Fibroblast of skin of abdomen (primary cell): ENCODE results near the gene UBE2C.

Experiments
- DNase-seq: peaks from one replicate; pipeline ENCODE4 v3.0.0-alpha.2; 2013

The UBE2C gene

DNA sequence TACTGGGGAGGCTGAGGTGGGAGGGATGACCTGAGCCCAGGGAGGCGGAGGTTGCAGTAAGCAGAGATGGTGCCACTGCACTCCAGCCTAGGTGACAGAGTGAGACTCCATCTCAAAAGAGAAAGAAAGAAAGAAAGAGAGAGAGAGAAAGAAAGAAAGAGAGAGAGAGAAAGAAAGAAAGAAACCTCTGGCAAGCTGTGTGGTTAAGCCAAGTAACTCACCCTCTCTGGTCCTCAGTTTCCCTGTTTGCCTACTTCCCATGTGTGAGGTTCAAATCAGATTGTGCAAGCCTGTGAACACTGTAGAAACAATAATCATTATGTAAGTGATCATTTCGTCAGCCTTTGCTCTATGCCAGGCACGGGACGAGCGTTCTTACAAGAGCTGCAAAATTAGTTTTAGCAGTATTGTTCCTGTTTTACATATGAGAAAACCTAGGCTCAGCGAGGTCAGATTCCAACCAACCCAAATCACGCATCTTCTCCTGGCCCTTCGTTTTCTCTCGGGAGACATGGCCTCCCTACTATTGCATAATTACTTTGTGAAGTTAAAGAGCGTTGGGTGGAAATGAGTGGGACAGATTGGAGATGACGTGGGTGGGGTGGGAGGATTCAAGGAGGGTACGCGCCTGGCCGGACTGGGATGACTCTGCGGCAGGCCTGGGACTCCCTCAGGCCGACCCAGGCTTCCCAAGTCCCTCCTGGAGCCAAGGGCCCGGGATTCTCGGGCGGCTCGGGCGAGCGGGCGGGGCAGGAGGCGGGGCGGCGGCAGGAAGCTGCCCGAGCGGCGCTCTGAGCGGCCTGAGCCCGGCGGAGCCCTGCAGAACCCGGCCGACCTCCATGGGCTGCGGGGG is 20.8 kb downstream of the UBE2C start, which contains the start of gene SNX21:
Gene SNX21 (plus strand): TSS at position 770 of the 853 bp plus-strand sequence. CDS start 121 bp downstream, outside the sequence.
- peak; percentile 95 for DNase-seq

DNA sequence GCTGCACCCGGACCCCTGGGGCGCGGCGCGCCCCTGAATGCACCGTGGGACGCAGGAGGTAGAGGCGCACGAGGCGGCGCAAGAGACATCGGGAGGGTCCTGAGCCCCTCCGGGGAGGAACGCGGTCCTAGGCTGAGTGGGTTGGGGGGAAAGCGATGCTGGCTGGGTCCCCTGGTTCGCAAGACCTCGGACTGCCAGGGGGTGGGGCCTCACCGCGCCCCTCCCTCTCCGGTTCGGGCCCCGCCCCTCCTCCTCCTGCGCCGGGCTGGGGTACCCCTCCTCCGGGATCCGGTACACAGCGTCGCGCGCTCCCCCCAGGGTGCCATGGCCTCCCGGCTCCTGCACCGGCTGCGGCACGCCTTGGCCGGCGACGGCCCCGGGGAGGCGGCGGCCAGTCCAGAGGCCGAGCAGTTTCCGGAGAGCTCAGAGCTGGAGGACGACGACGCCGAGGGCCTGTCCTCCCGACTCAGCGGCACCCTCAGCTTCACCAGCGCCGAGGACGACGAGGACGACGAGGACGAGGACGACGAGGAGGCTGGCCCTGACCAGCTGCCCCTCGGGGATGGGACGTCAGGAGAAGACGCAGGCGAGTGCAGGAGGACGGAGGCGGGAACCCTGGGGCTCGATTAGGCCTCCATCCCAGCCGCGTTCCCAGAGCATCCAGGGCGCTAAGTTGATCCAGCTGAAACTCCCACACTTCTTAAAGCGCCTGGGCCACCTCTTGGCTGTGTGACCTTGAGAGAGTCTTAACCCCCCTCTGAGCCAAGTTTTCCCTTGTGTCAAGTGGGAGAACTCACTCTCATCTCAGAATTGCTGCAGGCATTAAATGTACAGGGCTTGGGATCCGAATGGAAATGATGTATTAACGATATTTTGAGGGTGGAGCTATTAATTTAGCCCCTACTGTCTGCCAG is 21.7 kb downstream of the UBE2C start:
- DNase-seq, result peak; percentile 69

DNA sequence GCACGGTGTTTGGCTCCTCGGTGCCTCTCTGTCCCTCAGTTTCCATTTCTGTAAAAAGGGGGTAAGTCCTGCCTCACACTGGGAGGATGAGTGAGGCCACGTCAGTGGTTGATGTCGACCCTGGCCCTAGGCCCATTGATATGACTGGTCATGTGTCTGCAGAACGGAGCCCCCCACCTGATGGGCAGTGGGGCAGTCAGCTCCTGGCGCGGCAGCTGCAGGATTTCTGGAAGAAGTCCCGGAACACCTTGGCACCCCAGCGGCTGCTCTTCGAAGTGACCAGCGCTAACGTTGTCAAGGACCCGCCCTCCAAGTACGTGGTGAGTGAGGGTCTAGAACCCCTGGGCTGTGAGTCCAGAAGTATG is 22.3 kb downstream of the UBE2C start:
- no peak for DNase-seq

DNA sequence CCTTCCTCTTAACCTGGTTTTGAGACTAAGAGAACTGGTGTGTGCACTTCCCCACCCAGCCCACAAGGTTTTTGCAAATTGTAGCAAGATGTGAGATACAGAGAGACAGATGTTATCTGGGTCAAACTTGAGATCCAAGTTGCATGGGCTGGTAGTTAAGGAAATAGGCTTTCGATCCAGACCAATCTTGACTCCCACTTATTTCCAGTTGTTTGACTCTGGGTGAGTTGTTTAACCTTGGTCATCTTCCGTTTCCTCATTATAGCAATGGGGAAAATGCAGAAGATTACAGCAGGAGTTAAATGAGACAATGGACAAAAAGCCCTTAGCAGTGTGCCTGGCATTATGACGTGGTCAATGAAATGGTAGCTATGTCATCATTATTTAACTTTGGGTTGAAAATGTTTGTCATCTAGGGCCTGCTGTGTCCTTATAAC is 22.9 kb downstream of the UBE2C start:
- no peak for DNase-seq

DNA sequence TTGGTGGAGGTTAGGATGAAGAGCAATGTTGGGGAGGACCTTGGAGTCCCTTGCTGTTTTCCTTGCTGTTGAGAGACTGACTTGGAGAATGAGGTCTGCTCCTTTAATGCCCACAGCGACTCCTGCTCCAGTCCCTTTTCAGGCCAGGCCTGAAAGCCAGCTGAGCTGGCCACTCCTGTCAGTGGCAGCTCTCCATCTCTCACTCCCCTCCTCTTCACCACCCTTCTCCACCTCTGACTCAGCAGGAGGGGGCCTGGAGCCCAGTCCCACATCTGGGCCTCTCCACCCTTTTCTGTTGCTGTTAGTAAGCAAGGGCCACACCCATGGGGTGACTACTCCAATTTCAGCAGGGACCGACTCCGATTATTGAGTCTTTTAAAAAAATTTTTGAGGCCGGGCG is 23.4 kb downstream of the UBE2C start:
- DNase-seq, result peak; percentile 31

DNA sequence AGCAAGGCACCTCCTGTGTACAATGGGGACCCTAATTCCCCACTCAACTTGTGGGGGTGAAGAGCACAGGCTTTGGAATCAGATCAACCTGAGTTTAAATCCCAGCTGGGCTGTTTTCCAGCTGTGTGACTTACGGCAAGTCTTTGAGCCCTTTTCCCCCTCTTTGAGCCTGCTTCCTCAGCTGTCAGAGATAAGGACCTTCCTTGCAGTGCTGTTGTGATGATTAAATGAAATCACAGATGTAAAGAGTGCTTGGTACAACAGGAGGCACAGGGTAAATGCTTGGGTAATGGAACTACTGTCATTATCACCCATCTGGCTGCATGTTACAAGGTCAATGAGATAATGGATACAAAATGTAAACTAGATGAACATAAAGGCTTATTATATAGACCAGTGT is 24.4 kb downstream of the UBE2C start:
- DNase-seq, result no peak

DNA sequence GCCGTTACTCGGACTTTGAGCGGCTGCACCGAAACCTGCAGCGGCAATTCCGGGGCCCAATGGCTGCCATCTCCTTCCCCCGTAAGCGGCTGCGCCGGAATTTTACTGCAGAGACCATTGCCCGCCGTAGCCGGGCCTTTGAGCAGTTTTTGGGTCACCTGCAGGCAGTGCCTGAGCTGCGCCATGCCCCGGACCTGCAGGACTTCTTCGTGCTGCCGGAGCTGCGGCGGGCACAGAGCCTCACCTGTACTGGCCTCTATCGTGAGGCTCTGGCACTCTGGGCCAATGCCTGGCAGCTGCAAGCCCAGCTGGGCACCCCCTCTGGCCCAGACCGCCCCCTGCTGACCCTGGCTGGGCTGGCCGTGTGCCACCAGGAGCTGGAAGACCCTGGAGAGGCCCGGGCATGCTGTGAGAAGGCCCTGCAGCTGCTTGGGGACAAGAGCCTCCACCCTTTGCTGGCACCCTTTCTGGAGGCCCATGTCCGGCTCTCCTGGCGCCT is 28.3 kb downstream of the UBE2C start:
- no peak for DNase-seq

DNA sequence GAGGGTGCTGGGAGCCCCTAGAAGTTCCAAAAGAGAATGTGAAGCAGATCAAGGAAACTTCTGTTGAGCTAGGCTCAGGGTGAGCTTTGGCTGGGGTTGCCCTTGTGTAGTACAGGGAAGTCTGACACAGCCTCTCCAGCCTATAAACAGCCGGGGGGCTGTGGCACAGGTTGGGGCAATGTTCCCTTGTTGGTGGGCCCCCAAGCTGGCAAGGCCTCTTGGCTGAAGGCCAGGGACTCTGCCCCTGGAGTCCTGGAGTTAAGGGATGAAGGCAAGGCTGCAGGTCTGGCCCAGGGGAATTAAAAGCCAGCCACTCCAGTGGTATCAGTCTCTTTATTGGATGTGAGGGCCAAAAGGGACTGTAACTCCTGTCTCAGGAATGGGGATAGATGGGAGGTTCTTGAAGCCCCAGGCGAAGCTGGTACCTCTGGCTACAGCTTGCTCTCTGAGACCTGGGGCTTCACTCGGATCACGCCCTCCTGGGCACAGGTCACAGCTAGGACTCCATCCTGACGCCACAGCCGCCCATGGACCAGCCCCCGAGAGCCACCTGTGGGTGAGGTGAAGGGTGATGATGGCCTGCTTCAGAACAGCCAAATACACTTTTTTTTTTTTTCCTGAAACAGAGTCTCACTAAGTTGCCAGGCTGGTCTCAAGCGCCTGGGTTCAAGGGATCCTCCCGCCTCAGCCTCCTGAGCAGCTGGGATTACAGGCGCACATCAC is 29.1 kb downstream of the UBE2C start:
- DNase-seq, result no peak

DNA sequence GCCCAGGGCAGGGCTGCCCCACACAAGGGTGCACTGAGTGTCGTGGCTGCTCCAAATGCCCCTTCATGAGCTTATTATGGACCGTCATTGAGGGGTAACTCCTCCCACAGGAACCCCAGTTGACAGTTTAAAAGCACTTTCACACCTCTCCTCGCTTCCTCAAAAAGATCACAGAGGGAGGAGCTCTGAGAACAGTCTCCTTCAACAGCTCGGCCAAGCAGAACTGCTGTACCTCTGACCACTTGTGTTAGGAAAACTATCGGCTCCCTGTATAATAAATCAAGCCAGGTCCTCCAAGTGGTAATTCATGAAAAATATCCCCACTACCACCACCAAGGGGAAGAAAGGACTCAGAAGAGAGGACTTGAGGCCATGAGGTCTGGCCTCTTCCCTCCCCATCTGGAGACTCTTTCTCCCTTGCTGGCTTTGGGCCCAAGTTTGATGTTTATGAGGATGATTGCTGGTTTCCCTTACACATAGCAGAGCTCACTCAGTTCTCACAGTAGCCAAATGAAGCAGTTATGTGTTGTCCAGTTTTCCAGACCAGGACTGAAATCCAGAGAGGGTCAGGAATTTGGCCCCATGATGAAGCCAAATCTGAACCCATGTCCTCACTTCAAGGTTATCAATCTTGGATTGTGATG is 29.8 kb downstream of the UBE2C start:
- DNase-seq, result no peak

DNA sequence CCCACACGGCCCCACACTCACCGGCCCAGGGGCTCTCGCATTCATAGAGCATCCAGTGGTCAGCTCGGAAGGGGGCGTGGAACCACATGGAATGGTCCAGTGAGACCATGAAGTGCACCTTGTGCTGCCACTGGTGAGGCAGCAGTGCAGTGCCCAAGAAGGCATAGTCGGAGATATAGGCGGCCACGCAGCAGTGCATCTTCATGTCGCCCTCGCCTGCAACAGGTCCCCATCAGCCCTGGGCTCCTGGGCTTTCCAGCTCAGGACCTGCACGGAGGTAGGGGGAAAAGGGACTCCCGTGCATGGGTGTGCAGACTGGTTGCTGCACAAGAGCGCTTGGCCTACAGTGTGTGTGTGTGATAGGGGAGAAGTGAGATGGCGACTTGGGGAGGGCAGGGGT is 31.1 kb downstream of the UBE2C start:
- DNase-seq, result no peak

DNA sequence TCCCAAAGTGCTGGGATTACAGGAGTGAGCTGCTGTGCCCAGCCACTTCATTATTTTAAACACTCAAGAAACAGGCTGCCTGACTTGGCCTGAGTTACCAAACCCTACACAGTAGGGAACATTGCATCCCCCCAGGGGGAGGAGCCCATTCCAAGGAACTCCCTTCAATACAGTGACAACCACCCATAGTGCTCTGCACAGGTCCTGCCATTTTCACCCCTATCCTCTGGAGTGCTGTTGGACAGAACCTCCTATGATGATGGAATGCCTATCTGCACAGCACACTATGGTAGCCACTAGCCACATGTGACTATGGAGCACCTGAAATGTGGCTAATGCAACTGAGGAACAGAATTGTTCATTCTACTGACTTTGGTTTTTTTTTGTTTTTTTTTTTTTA is 33.0 kb downstream of the UBE2C start:
- no peak for DNase-seq

DNA sequence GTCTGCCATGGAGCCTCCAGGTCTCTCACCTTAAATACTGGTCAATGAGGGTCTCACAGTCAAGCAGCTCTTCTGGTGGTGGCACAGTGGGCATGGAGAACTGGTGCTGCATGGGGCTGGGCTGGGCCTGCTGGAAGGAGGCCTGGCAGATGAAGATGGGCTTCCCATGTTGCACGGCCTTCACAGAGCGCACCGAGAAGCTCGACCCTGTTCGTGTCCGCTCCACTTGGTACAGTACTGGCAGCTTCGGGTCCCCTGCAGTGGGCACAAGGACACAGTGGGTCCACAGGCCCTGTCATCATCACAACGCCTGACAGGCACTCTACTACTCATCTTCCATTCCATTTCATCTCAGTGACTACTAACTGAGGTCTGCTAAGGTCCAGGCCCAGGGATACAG is 36.0 kb downstream of the UBE2C start:
- DNase-seq, result no peak

DNA sequence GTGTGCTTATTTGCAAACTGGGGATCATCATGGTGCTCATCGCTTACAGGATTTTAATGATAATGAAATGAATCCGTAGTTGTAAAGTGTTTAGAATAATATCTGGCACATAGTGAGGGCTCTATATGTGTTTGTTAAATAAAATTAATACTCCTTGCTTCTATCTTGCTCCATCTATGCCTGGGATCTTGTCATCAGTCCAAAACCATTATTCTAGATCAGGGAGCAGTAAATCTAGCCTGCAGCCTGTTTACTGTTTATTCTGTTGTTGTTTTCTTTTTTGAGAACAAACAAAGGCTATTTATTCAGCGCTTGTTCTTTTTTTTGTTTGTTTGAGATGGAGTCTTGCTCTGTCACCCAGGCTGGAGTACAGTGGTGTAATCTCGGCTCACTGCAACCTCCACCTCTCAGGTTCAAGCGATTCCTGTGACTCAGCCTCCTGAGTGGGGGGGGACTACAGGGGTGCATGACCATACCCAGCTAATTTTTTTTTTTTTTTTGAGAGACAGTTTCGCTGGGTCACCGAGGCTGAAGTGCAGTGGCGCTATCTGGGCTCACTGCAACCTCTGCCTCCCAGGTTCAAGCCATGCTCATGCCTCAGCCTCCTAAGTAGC is 36.6 kb downstream of the UBE2C start:
- no peak for DNase-seq

DNA sequence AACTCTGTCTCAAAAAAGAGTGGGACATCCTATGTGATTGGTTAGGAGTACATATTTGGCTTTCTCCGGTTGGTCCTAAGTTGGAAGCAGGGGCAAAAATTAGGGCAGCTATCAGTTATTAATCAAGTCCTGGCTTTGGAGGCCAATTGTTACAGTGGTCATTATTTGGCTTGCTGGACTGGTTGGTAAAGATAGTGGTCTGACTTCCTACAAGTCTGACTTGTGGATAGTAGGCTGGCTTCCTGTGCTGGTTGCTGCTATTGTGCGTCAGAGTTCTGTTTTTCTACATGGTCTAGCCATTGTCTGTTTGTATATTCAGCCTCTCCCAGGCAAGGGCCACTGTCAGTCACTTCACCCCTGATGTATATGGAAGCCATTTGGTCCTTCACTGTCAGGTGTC is 37.8 kb downstream of the UBE2C start:
- DNase-seq, result no peak

DNA sequence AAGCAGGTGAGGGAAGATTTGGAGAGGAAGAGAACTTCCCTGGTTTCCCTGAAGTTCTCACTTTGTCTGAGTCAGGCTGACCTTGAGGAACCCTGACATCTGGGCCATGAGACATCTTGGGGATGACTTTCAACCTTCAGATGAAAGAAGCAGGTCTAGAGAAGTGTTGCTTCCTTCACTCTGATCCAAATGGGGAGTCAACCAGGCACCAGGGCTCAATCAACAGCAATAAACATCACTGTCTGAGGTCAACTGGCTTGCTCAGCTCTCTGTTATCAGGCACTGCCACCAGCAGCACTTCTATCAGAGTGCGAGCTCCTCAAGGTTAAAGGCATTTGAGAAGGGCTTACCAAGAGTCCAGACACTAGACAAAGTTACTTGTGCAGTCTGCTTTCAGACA is 38.5 kb downstream of the UBE2C start:
- DNase-seq, result no peak

DNA sequence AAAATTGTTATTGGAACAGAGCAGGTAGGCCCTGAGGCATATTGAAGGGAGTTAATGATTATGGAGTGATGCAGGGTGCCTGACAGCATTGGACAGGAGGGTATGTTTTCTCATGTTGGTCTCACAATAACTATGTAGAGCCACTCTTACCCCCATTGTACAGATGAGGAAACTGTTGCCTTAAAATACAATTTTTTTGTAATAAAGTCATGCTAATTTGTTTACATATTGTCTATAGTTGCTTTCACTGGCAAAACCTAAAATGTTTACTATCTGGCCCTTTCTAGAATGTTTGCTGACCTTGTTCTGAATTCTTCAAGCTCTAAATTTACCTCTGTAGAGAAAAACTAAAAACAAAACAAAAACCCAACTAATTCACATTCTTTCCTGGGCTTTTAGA is 39.1 kb downstream of the UBE2C start:
- no peak for DNase-seq

DNA sequence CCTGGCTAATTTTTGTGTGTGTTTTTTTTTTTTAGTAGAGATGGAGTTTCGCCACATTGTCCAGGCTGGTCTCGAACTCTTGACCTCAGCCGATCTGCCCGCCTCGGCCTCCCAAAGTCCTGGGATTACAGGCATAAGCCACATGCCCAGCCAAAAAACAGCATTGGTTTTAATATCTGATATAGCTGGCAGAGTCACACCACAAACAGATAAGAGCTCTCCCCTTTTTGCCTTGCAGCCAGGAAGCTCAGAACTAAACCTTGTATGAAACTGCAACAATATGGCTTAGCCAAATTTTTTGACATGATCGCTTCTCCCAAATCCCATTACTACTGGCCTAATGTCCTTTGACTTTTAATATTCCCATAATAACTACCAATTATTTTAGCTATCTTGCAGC is 39.9 kb downstream of the UBE2C start:
- DNase-seq, result no peak

DNA sequence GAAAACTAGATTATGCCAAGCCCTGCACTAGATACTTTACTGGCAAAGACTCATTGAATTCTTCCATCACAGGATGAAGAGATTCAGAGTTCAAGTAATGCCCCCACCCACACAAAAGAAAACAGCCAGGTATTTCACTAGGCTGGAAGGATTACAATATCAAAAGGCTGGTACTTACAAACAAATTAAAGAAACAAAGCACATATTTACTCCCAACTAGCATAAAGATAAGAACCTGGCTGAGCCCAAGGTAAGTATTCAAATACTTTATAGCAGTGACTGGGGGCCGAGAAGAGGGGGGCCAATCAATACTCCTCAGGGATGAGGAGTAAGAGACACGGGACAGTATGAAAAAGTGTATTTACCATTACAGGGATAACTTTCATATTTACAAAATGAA is 41.0 kb downstream of the UBE2C start:
- DNase-seq, result no peak

DNA sequence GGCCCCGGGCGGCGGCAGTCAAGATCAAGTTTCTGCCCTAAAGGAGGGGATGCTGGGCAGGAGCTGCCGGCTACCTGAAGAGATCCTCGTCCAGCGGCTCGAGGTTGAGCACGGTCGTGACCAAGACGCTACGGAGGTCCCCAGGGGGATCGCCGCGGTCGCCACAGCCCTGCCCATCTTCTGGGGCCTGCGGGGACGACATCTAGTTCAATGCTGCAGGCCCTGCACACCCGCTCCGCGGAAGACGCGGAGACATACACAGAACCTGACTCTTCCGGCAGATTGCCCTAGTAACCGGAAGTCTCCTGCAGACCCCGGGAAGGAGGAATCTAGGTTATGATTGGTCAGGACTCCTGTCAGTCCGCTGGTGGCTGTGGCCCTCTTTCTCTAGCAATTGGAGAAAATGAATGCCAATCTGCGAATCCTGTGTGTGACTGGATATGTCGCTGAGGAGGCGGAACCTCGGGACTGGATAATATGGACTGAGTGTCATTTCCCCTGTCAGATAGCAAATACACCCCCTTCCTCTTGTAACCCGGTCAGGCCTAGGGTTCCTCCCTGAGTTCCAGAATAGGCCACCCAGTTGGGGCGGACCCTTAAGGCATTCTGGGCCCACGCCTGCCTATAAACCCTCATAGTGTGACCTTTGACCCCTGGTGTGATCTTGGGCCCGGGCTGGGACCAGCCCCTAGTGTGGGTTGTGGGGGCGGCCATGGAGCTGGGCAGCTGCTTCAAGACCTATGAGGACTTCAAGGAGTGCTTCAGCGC is 44.9 kb downstream of the UBE2C start, which contains the start of the genes ACOT8 and ZSWIM3:
Gene ACOT8 (minus strand): TSS at position 279 of the 768 bp plus-strand sequence. CDS start 77 bp downstream, at position 202.
Gene ZSWIM3 (plus strand): TSS at position 501 of the 768 bp plus-strand sequence. CDS start 212 bp downstream, at position 713.
- DNase-seq, result peak; percentile 100

DNA sequence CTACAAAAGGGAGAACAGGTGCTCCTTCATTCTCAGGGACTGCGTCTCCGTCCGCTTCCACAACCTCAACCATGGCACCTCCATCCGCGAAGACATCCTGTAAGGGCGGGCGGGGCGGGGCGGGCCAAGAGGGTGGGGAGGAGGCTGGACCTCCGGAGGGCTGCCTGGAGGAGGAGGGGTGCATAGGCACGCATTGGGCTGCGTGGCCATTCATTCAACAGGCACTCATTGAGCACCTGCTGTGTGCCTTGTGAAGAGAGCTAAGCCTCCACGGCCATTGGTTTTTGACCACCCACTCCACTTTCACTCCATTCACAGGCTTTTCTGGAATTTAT is 45.4 kb downstream of the UBE2C start:
- DNase-seq, result no peak

DNA sequence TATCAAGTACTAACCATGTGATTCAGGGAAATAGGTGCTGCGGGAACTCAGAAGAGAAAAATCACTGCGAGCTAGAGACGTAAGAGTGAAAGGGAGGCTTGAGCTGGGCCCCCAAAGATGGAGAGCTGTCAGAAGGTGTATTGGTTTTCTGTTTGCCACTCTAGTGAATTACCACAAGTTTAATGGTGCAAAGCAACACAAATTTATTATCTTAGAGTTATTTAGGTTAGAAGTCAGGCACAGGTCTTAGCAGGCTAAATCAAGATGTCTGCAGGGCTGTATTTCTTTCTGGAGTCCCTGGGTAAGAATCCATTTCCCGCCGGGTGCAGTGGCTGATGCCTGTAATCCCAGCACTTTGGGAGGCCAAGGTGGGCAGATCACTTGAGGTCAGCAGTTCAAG is 47.5 kb downstream of the UBE2C start:
- no peak for DNase-seq
